ENCODE data around the gene SYF2.

The SYF2 gene

GRCh38 chr1:25182629-25183028 is 49.7 kb downstream of the SYF2 start:
- DNase-seq = no peak

- DNase-seq = no peak
Measured at GRCh38 chr1:25180996-25181395, 51.3 kb downstream of the SYF2 start.

- DNase-seq = no peak
Measured at GRCh38 chr1:25178917-25179561, 53.3 kb downstream of the SYF2 start.

GRCh38 chr1:25174730-25175612 is 57.3 kb downstream of the SYF2 start:
- DNase-seq = no peak

GRCh38 chr1:25174363-25174729 is 58.0 kb downstream of the SYF2 start:
- no peak for DNase-seq

- no peak for DNase-seq
Measured at GRCh38 chr1:25173809-25174340, 58.4 kb downstream of the SYF2 start.

All from stimulated activated CD4-positive, alpha-beta T cell treated with anti-CD3 and anti-CD28 coated beads, Interleukin-4, amount 100 ng/mL, for 24 hours (primary cell).